HG02623 (cell line): ENCODE measurements around the gene CDRT15.
"Not testable (repeated sequence)": the region's sequence is repeated elsewhere in the genome, so short reads cannot be mapped to it uniquely, and the experiment has no call there.

Experiments used
- ATAC-seq: cut with Tn5 transposase; IDR thresholded peaks from one replicate; pipeline ENCODE4 v1.9.1; 2021; ENCODE audit warnings: moderate library complexity; ENCODE audit not compliant: unreplicated experiment

Gene CDRT15

GRCh38 chr17:14190774-14191173, 45.9 kb downstream of the CDRT15 start:
- not testable (repeated sequence) for ATAC-seq

DNA sequence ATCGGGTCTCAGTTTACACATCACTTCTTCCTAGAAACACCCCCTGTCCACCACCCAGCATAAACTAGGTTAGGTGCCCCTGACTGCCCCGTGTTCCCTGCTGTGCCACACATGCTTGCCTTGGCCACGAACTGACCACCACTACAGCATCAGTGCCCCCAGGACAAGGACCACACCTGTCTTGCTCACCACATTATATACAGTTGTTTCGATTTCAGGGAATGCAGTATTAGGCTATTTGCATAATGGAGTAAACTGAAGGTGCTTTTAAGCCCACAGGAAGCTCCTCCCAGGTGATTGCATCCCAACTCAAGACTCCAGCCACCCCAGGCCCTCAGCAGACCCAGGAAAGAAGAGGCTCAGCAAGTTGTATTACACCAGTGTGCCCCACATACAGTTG, 50.2 kb downstream of the CDRT15 start:
- ATAC-seq: not testable (repeated sequence)
